H1 (cell line): ENCODE data around the gene PTPN18. TPM values are rescaled to one million over a fixed set of nuclear protein-coding genes. Genes with fewer than 3 reads are reported as not detected.

Experiments used
- CTCF ChIA-PET: fragments of 300-600 bp; sonication (Branson Sonifier 250); formaldehyde crosslinking; loops from one replicate; lab custom pipeline; 2021; ENCODE audit not compliant: partially characterized antibody; lab: Charles Lee
- POLR2A ChIA-PET: fragments of 300-600 bp; sonication (Branson Sonifier 250); formaldehyde crosslinking; loops from one replicate; lab custom pipeline; 2021; ENCODE audit warnings: inconsistent platforms; ENCODE audit not compliant: partially characterized antibody; lab: Charles Lee
- DNase-seq, 2 experiments: peaks; one replicate each; pipeline versions ENCODE4 v3.0.0 to v3.0.0-alpha.2; 2010 to 2022; ENCODE audit warnings: low spot score in 2 of 2, low read depth in 1 of 2, mixed read lengths in 1 of 2
- FAIRE-seq: peaks from 2 replicates; lab custom pipeline; 2011; peaks lifted over from hg19 to GRCh38; lab: Jason Lieb, UNC
- H2AFZ ChIP-seq: 2 replicates; pipeline ENCODE4 v1.8.1; 2012; ENCODE audit warnings: low read length, inconsistent platforms
- H2AK5ac ChIP-seq: 2 replicates; pipeline ENCODE4 v1.6.1; 2013; ENCODE audit warnings: low read depth, low read length
- H2BK120ac ChIP-seq: replicated peaks from 2 replicates; pipeline ENCODE3; 2013; ENCODE audit warnings: low read depth, low read length, inconsistent platforms
- H2BK12ac ChIP-seq: 2 replicates; pipeline ENCODE4 v1.6.1; 2013; ENCODE audit warnings: low read depth, low read length
- H2BK15ac ChIP-seq: 2 replicates; pipeline ENCODE4 v1.6.1; 2013; ENCODE audit warnings: low read length
- H2BK20ac ChIP-seq: 2 replicates; pipeline ENCODE4 v1.6.1; 2013; ENCODE audit warnings: low read length
- H2BK5ac ChIP-seq: 2 replicates; pipeline ENCODE4 v1.6.1; 2013; ENCODE audit warnings: low read depth, low read length
- H3K14ac ChIP-seq: 2 replicates; pipeline ENCODE4 v1.6.1; 2013; ENCODE audit warnings: inconsistent platforms; ENCODE audit not compliant: insufficient read length
- H3K18ac ChIP-seq: 2 replicates; pipeline ENCODE4 v1.6.1; 2013; ENCODE audit warnings: low read length; ENCODE audit errors: extremely low read depth
- H3K23ac ChIP-seq: 2 replicates; pipeline ENCODE4 v1.6.1; 2013; ENCODE audit warnings: inconsistent platforms; ENCODE audit not compliant: insufficient read length
- H3K23me2 ChIP-seq: 2 replicates; pipeline ENCODE4 v1.6.1; 2013; ENCODE audit warnings: low read depth, low read length
- H3K27ac ChIP-seq: 2 replicates; pipeline ENCODE4 v1.6.1; 2011; ENCODE audit warnings: low read depth, low read length, inconsistent platforms
- H3K27me3 ChIP-seq, 4 experiments: replicated peaks in 1 of 4; 1 replicate in 1 of 4; 2 replicates in 3 of 4; pipeline versions ENCODE4 v1.6.1 to v1.8.1; 2011 to 2013; ENCODE audit warnings: low read length in 3 of 4, mild to moderate bottlenecking in 3 of 4, inconsistent platforms in 2 of 4, mixed read lengths in 2 of 4, moderate library complexity in 1 of 4; ENCODE audit not compliant: control insufficient read depth in 3 of 4, insufficient read depth in 3 of 4; ENCODE audit errors: extremely low read depth in 1 of 4
- H3K36me3 ChIP-seq, 4 experiments: 2 replicates each; pipeline versions ENCODE4 v1.6.1 to v1.8.1; 2011 to 2013; ENCODE audit warnings: mild to moderate bottlenecking in 4 of 4, low read length in 3 of 4, moderate library complexity in 2 of 4, control low read depth in 1 of 4, inconsistent platforms in 1 of 4; ENCODE audit not compliant: insufficient read depth in 4 of 4, control insufficient read depth in 2 of 4
- H3K4ac ChIP-seq: replicated peaks from 2 replicates; pipeline ENCODE3; 2013; ENCODE audit warnings: low read length, low read depth, mixed read lengths, inconsistent platforms; ENCODE audit not compliant: insufficient read length
- H3K4me1 ChIP-seq, 4 experiments: replicated peaks in 1 of 4; 1 replicate in 1 of 4; 2 replicates in 3 of 4; pipeline versions ENCODE4 v1.6.1 to v1.8.1; 2011 to 2013; ENCODE audit warnings: low read length in 3 of 4, inconsistent platforms in 2 of 4, mixed read lengths in 1 of 4; ENCODE audit not compliant: insufficient read depth in 4 of 4, control insufficient read depth in 3 of 4
- H3K4me2 ChIP-seq, 2 experiments: 2 replicates each; pipeline versions ENCODE4 v1.6.1 to v1.8.1; 2011 to 2013; ENCODE audit warnings: low read depth in 2 of 2, low read length in 2 of 2, control low read depth in 1 of 2, inconsistent platforms in 1 of 2, mild to moderate bottlenecking in 1 of 2; ENCODE audit not compliant: insufficient read depth in 1 of 2
- H3K4me3 ChIP-seq, 4 experiments: fragments of 200-600, 300-600 bp in 1 of 4; sonication (generic), shearing (Covaris generic), sonication (Bioruptor Twin) in 1 of 4; 2 replicates each; pipeline versions ENCODE4 v1.5.1 to v1.8.1; 2011 to 2016; ENCODE audit warnings: low read length in 4 of 4, low read depth in 3 of 4, control low read depth in 2 of 4, inconsistent platforms in 2 of 4, mild to moderate bottlenecking in 2 of 4, mixed read lengths in 1 of 4, moderate library complexity in 1 of 4; ENCODE audit not compliant: insufficient read depth in 2 of 4; ENCODE audit errors: extremely low read depth in 1 of 4
- H3K56ac ChIP-seq: replicated peaks from 2 replicates; pipeline ENCODE3; 2013; ENCODE audit warnings: low read depth, mild to moderate bottlenecking, mixed read lengths, low read length, inconsistent platforms; ENCODE audit not compliant: insufficient read length
- H3K79me1 ChIP-seq: 2 replicates; pipeline ENCODE4 v1.6.1; 2013; ENCODE audit warnings: low read depth, low read length, control low read depth
- H3K79me2 ChIP-seq, 2 experiments: 2 replicates each; pipeline versions ENCODE4 v1.6.1 to v1.8.1; 2012 to 2013; ENCODE audit warnings: low read length in 2 of 2, mild to moderate bottlenecking in 2 of 2, inconsistent platforms in 1 of 2; ENCODE audit not compliant: insufficient read depth in 2 of 2, control insufficient read depth in 1 of 2
- H3K9ac ChIP-seq, 4 experiments: replicated peaks in 1 of 4; 1 replicate in 1 of 4; 2 replicates in 3 of 4; pipeline versions ENCODE4 v1.6.1 to v1.8.1; 2011 to 2013; ENCODE audit warnings: low read depth in 3 of 4, low read length in 3 of 4, control low read depth in 2 of 4, mild to moderate bottlenecking in 2 of 4, moderate library complexity in 2 of 4, inconsistent platforms in 1 of 4; ENCODE audit errors: extremely low read depth in 1 of 4
- H3K9me3 ChIP-seq, 2 experiments: 2 replicates each; pipeline versions ENCODE4 v1.6.1 to v1.8.1; 2012 to 2013; ENCODE audit warnings: mild to moderate bottlenecking in 2 of 2, moderate library complexity in 2 of 2, control low read depth in 1 of 2, inconsistent platforms in 1 of 2, low read depth in 1 of 2, low read length in 1 of 2, mixed read lengths in 1 of 2; ENCODE audit not compliant: insufficient read depth in 2 of 2
- H4K20me1 ChIP-seq, 2 experiments: replicated peaks in 1 of 2; 2 replicates each; pipeline versions ENCODE3 to v1.8.1; 2011 to 2013; ENCODE audit warnings: inconsistent platforms in 2 of 2, low read length in 2 of 2, mild to moderate bottlenecking in 1 of 2; ENCODE audit not compliant: insufficient read depth in 2 of 2, control insufficient read depth in 1 of 2
- H4K5ac ChIP-seq: 2 replicates; pipeline ENCODE4 v1.6.1; 2013; ENCODE audit warnings: low read length, low read depth, mixed read lengths, inconsistent platforms; ENCODE audit not compliant: insufficient read length
- H4K8ac ChIP-seq: 2 replicates; pipeline ENCODE4 v1.8.0; 2013; ENCODE audit warnings: mild to moderate bottlenecking, moderate library complexity, low read length, inconsistent platforms; ENCODE audit not compliant: insufficient read depth; ENCODE audit errors: extremely low read depth
- H4K91ac ChIP-seq: replicated peaks from 2 replicates; pipeline ENCODE3; 2013; ENCODE audit warnings: low read length, mixed read lengths, inconsistent platforms; ENCODE audit not compliant: insufficient read length
- CBX5 ChIP-seq: fragments of 300-800, 300-1000 bp; sonication (generic); IDR thresholded peaks from 2 replicates; pipeline ENCODE4 v1.7.1; 2016; ENCODE audit warnings: antibody characterized with exemption, low read length, low read depth
- CHD2 ChIP-seq: IDR thresholded peaks from 2 replicates; pipeline ENCODE4 v1.6.1; 2012; ENCODE audit warnings: low read length, improper control_type of control experiment
- GTF2F1 ChIP-seq: IDR thresholded peaks from 2 replicates; pipeline ENCODE4 v1.6.1; 2012; ENCODE audit warnings: low read depth, low read length, improper control_type of control experiment, borderline replicate concordance
- RBBP5 ChIP-seq: IDR thresholded peaks from 2 replicates; pipeline ENCODE4 v1.7.1; 2012; ENCODE audit warnings: low read depth, mild to moderate bottlenecking, inconsistent platforms, low read length, moderate library complexity, borderline replicate concordance
- WGBS, 2 experiments: shearing (Covaris generic) in 1 of 2; methylation state at CpG; one replicate each; pipeline versions ENCODE4 v1.1.6 to v1.1.7; 2013 to 2015; ENCODE audit warnings: low lambda C conversion rate in 2 of 2, mixed read lengths in 2 of 2, inconsistent platforms in 1 of 2, low coverage in 1 of 2, missing lambda C conversion rate in 1 of 2; ENCODE audit not compliant: insufficient replicate concordance in 2 of 2, insufficient coverage in 1 of 2, insufficient read length in 1 of 2; ENCODE audit errors: extremely low coverage in 1 of 2, missing lambda C conversion rate in 1 of 2; 5-methylcytosine and 5-hydroxymethylcytosine counted together
- long read RNA-seq, 2 experiments: library from RNA in 1 of 2; library from capped mRNA in 1 of 2; stranded (forward); transcript quantifications; one replicate each; pipeline ENCODE4 v2.0.0, GENCODE V29; 2021; ENCODE audit warnings: inconsistent platforms in 1 of 2
- polyA minus RNA-seq, 3 experiments: library from RNA; depleted of rRNA, polyadenylated mRNA; stranded (reverse); fragments of >200 nt; gene quantifications; 1 replicate in 2 of 3; 2 replicates in 1 of 3; pipeline ENCODE4 v1.2.3, GENCODE V29; 2011
- polyA plus RNA-seq, 7 experiments: library from polyadenylated mRNA; depleted of rRNA in 3 of 7; stranded (reverse) in 5 of 7; unstranded in 2 of 7; fragments of >200 nt in 5 of 7; fragments of 200-250 nt in 2 of 7; gene quantifications; 1 replicate in 5 of 7; 2 replicates in 1 of 7; 4 replicates in 1 of 7; pipeline versions ENCODE4 v1.2.1 to v1.2.3, GENCODE V29; 2011 to 2013; ENCODE audit warnings: missing spikeins in 2 of 7, mixed read lengths in 2 of 7
- total RNA-seq: library from RNA; stranded (reverse); fragmentation: NEBNext Ultra II Directional; extraction: Animal tissue kit (Norgen Biotek cat#: 25700); gene quantifications from 2 replicates; pipeline ENCODE4 v1.2.1, GENCODE V29; 2021
- TF ChIP-seq, protein P1 (sequence below): IDR thresholded peaks from 2 replicates; pipeline ENCODE4 v1.6.1; 2011; ENCODE audit warnings: low read length, improper control_type of control experiment

The PTPN18 gene, protein sequence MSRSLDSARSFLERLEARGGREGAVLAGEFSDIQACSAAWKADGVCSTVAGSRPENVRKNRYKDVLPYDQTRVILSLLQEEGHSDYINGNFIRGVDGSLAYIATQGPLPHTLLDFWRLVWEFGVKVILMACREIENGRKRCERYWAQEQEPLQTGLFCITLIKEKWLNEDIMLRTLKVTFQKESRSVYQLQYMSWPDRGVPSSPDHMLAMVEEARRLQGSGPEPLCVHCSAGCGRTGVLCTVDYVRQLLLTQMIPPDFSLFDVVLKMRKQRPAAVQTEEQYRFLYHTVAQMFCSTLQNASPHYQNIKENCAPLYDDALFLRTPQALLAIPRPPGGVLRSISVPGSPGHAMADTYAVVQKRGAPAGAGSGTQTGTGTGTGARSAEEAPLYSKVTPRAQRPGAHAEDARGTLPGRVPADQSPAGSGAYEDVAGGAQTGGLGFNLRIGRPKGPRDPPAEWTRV
- total RNA-seq (13.1 and 14.7 TPM in 2 replicates), polyA plus RNA-seq (2011; rRNA removed) (13.2 and 15.6 TPM in 2 replicates), polyA minus RNA-seq (2011; rRNA and poly(A)+ RNA removed) (14.8 and 16.8 TPM in 2 replicates)
- 13.7 TPM for polyA plus RNA-seq (2011; cell fraction: cytosol; rRNA removed)
- polyA plus RNA-seq (2011; cell fraction: nucleus; rRNA removed) = 32.1 TPM
- polyA plus RNA-seq (2012, experiment 1 of 2) = 13.6 to 16.0 TPM (median 14.1 TPM) in 4 replicates
- polyA plus RNA-seq (2012, experiment 2 of 2) = 11.9 TPM
- polyA plus RNA-seq (2013, experiment 1 of 2) = 12.5 TPM
- 10.5 TPM for polyA plus RNA-seq (2013, experiment 2 of 2)
- 4.0 TPM for polyA minus RNA-seq (2011; cell fraction: cytosol; rRNA and poly(A)+ RNA removed)
- 21.0 TPM for polyA minus RNA-seq (2011; cell fraction: nucleus; rRNA and poly(A)+ RNA removed)
- long read RNA-seq, experiment 1, partial matches to known transcripts = 7 of 9 reads
- long read RNA-seq, experiment 1, other reads (novel, unspliced or antisense) = 1 of 9 reads
- long read RNA-seq, experiment 2, partial matches to known transcripts = 1 of 2 reads
- long read RNA-seq, experiment 2, other reads (novel, unspliced or antisense) = 0 of 2 reads

DNA sequence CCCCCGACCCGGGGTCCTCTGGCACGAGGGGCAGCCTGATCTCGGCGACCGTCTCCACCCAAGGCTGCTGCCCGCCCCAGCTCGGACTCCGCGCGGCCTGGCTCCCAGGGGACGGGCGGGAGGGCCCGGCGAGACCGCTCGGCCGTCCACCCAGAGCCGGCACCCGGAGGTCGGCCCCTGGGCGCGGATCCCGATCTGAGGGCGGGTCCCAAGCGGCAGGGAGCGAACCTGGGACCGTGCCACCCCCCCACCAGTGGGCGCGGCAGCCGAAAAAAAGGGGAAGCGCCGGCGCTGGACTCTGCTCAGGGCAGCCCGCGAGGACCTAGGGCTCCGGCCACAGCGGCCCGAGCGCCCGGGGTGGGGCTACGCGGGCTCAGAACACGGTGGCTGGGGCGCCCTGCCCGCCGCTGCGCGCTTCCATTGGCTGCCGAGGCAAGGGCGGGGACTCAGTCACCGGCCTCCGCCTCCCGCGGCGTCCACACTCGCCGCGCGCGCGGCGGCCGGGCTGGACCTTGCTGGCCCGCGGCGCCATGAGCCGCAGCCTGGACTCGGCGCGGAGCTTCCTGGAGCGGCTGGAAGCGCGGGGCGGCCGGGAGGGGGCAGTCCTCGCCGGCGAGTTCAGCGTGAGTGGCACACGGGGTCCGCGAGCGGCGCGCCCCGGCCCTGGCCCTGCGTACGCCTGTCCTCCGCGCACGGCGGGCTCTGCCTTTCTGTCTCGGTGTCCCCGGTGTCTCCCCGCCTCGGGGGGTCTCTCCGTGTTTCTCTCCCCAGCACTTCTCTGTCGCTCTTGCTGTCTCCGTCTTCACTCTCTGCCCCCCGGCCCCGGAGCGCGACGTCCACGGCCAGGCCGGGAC is at the start of gene PTPN18:
PTPN18 (plus strand) TSS at position 479 of the 854 bp plus-strand sequence; CDS start at position 531, 52 bp downstream.
- H3K9ac ChIP-seq = peak within 1 kb of the TSS in 1 of 4 experiments; percentile 10; a peak in 3 of 7 replicates
- H2BK12ac ChIP-seq = no peak within 1 kb of the TSS
- no peak within 1 kb of the TSS for H2BK5ac ChIP-seq
- DNase-seq (peak in 1 of 2 experiments; percentile 77), FAIRE-seq (no peak)
- peak within 1 kb of the TSS; percentile 32 for H3K18ac ChIP-seq
- H3K27me3 ChIP-seq = peaks cover 15 to 40% (median 26%) of the 10 kb centered on the region in 4 experiments; a peak in 6 of 7 replicates
- no peak within 1 kb of the TSS for H2BK15ac ChIP-seq
- no peak within 1 kb of the TSS for H3K4ac ChIP-seq
- H4K91ac ChIP-seq = no peak within 1 kb of the TSS
- H3K23me2 ChIP-seq = peaks cover 4% of the 10 kb centered on the region; the same call in 1 of the 2 replicates
- 2% methylated on average over 54 of the region's 107 CpGs; no CpG with 5 or more reads in 1 of the 2 experiments for WGBS, 2 experiments
- H3K4me2 ChIP-seq = peak within 1 kb of the TSS; percentile 72 to 85
- no peaks in the 10 kb centered on the region for H3K36me3 ChIP-seq
- peak within 1 kb of the TSS; percentile 41 to 65 (median 60) for H3K4me3 ChIP-seq
- H3K14ac ChIP-seq = no peak within 1 kb of the TSS
- no peaks in the 10 kb centered on the region for H3K9me3 ChIP-seq
- peak within 1 kb of the TSS; percentile 58 for H4K8ac ChIP-seq
- no peak within 1 kb of the TSS for H2AK5ac ChIP-seq
- H3K27ac ChIP-seq = no peak within 1 kb of the TSS
- no peaks in the 10 kb centered on the region for H3K4me1 ChIP-seq
- CTCF ChIA-PET = interaction anchor here (0.7 to 4.4 kb wide), 3 partner anchors 17 to 178 kb away, joined by 3 to 21 read pairs (median 4); no protein-coding TSS in a partner anchor
- H4K5ac ChIP-seq = no peak within 1 kb of the TSS
- no peaks in the 10 kb centered on the region for H3K79me2 ChIP-seq
- H3K56ac ChIP-seq = no peak within 1 kb of the TSS
- no peak within 1 kb of the TSS for H2BK120ac ChIP-seq
- H2AFZ ChIP-seq = peak within 1 kb of the TSS; percentile 60; the same call in 1 of the 2 replicates
- H3K79me1 ChIP-seq = no peaks in the 10 kb centered on the region
- no peak within 1 kb of the TSS for H2BK20ac ChIP-seq
- H4K20me1 ChIP-seq = peaks cover 0 to 2% of the 10 kb centered on the region in 2 experiments
- no peak within 1 kb of the TSS for H3K23ac ChIP-seq
- POLR2A ChIA-PET = interaction anchor here (1.0 to 8.7 kb wide), 3 partner anchors 12 to 174 kb away, joined by 3 to 72 read pairs (median 3); partner anchors contain the start of genes IMP4 and SMPD4
- TF ChIP-seq, protein P1, sequence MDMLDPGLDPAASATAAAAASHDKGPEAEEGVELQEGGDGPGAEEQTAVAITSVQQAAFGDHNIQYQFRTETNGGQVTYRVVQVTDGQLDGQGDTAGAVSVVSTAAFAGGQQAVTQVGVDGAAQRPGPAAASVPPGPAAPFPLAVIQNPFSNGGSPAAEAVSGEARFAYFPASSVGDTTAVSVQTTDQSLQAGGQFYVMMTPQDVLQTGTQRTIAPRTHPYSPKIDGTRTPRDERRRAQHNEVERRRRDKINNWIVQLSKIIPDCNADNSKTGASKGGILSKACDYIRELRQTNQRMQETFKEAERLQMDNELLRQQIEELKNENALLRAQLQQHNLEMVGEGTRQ = no peak
- TF ChIP-seq GTF2F1 = no peak
- no peak for TF ChIP-seq CBX5
- no peak for TF ChIP-seq CHD2
- no peak; the same call in 1 of the 2 replicates for TF ChIP-seq RBBP5
